ENCODE measurements around the gene EPS8L2.

DNA sequence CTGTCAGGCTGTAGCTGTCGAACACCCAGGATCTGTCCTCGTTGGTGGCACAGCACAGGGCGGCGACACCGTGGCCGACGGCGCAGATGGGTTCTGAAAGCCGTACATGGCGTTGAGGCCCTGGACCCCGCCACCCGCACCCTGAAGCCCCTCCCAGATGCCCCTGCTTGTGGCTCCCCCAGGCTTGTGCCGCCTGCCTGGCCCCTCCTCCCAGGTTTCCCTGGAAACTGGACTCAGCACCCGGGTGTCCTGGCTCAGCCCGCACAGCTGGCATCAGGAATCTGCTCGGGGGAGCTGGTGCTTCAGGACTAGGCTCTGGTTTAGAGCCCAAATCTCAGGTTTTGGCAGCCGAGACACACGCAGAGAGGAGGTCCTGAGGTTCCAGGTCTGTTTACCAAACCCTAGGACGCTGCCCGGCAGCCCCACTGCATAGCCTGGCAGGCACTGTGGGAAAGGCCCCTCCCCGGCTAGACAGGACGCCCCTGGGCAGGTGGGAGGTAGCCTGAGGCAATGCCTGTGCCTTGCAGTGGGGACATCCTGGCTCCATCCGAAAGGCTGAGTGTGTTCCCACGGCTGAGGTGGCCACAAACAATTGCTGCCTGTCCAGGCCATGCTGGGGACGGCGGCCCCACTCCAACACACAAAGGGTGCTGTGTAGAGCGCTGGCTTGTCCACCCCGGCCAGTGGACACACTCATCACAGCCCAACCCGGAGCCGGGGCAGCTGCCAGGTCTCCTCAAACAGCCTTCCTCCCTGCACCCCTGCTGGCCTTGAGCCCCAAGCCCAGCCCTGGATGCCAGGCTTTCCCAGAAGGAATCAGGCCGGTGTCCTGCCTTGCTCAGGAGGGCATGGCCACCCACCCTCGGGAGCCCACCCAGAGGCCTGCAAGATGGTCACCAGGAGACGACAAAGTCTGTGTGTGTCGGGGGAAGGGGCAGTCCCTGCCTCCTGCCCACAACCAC lies 66.7 kb downstream of the EPS8L2 start:
- TF ChIP-seq, protein P1, sequence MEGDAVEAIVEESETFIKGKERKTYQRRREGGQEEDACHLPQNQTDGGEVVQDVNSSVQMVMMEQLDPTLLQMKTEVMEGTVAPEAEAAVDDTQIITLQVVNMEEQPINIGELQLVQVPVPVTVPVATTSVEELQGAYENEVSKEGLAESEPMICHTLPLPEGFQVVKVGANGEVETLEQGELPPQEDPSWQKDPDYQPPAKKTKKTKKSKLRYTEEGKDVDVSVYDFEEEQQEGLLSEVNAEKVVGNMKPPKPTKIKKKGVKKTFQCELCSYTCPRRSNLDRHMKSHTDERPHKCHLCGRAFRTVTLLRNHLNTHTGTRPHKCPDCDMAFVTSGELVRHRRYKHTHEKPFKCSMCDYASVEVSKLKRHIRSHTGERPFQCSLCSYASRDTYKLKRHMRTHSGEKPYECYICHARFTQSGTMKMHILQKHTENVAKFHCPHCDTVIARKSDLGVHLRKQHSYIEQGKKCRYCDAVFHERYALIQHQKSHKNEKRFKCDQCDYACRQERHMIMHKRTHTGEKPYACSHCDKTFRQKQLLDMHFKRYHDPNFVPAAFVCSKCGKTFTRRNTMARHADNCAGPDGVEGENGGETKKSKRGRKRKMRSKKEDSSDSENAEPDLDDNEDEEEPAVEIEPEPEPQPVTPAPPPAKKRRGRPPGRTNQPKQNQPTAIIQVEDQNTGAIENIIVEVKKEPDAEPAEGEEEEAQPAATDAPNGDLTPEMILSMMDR (IDR thresholded peaks at IDR 0.05): no peak
- TF ChIP-seq POLR2A (IDR thresholded peaks at IDR 0.05): no peak
